Neutrophil (primary cell): Measurements from ENCODE around the gene JMJD7.

Source experiments
- H3K27ac ChIP-seq: fragments of 200-600 bp; sonication (generic); 2 replicates; pipeline ENCODE4 v1.5.1; 2016; ENCODE audit warnings: mild to moderate bottlenecking, moderate library complexity
- H3K27me3 ChIP-seq: fragments of 200-600 bp; sonication (generic); 2 replicates; pipeline ENCODE4 v1.6.0; 2016; ENCODE audit warnings: mild to moderate bottlenecking
- H3K36me3 ChIP-seq: fragments of 200-600 bp; sonication (generic); 2 replicates; pipeline ENCODE4 v1.5.1; 2017
- H3K4me1 ChIP-seq, 2 experiments: fragments of 200-600 bp in 1 of 2; sonication (generic) in 1 of 2; 1 replicate in 1 of 2; 2 replicates in 1 of 2; pipeline versions ENCODE4 v1.5.1 to v1.6.1; 2013 to 2016; ENCODE audit warnings: low read depth in 1 of 2, low read length in 1 of 2, mild to moderate bottlenecking in 1 of 2, moderate library complexity in 1 of 2; ENCODE audit not compliant: control insufficient read depth in 1 of 2, insufficient read depth in 1 of 2
- H3K4me3 ChIP-seq, 2 experiments: fragments of 200-600 bp in 1 of 2; sonication (generic) in 1 of 2; 1 replicate in 1 of 2; 2 replicates in 1 of 2; pipeline ENCODE4 v1.5.1; 2013 to 2016; ENCODE audit warnings: low read depth in 1 of 2, low read length in 1 of 2, mild to moderate bottlenecking in 1 of 2, moderate library complexity in 1 of 2
- H3K9me3 ChIP-seq: fragments of 200-600 bp; sonication (generic); 2 replicates; pipeline ENCODE4 v1.5.1; 2016
- CTCF ChIP-seq: fragments of 200-600 bp; sonication (generic); IDR thresholded peaks from 2 replicates; pipeline ENCODE4 v1.5.1; 2016; ENCODE audit warnings: antibody characterized with exemption

JMJD7 gene

GRCh38 chr15:41856262-41856661 is 28.4 kb downstream of the JMJD7 start:
- peaks cover 4% of the 10 kb centered on the region for H3K27me3 ChIP-seq
- no peak overlapping the region for H3K27ac ChIP-seq
- no peaks in the 10 kb centered on the region for H3K36me3 ChIP-seq
- TF ChIP-seq CTCF, result no peak
- no peaks in the 10 kb centered on the region for H3K4me1 ChIP-seq
- no peaks in the 10 kb centered on the region for H3K9me3 ChIP-seq
- H3K4me3 ChIP-seq, result no peak overlapping the region

- no peak overlapping the region for H3K27ac ChIP-seq
- H3K9me3 ChIP-seq, result no peaks in the 10 kb centered on the region
- no peak overlapping the region for H3K4me3 ChIP-seq
- no peak for TF ChIP-seq CTCF
- no peaks in the 10 kb centered on the region for H3K4me1 ChIP-seq
- H3K36me3 ChIP-seq, result no peaks in the 10 kb centered on the region
- no peaks in the 10 kb centered on the region for H3K27me3 ChIP-seq
These were observed 28.8 kb downstream of the JMJD7 start for GRCh38 chr15:41856716-41857115.

- no peaks in the 10 kb centered on the region for H3K27me3 ChIP-seq
- no peak for TF ChIP-seq CTCF
- H3K4me3 ChIP-seq, result no peak overlapping the region
- no peaks in the 10 kb centered on the region for H3K36me3 ChIP-seq
- H3K9me3 ChIP-seq, result no peaks in the 10 kb centered on the region
- no peak overlapping the region for H3K27ac ChIP-seq
- H3K4me1 ChIP-seq, result no peaks in the 10 kb centered on the region
These were observed 29.4 kb downstream of the JMJD7 start for GRCh38 chr15:41857316-41857715.

- no peaks in the 10 kb centered on the region for H3K36me3 ChIP-seq
- TF ChIP-seq CTCF, result no peak
- no peaks in the 10 kb centered on the region for H3K27me3 ChIP-seq
- no peak overlapping the region for H3K27ac ChIP-seq
- no peaks in the 10 kb centered on the region for H3K9me3 ChIP-seq
- H3K4me3 ChIP-seq, result no peak overlapping the region
- H3K4me1 ChIP-seq, result no peaks in the 10 kb centered on the region
These were observed 30.9 kb downstream of the JMJD7 start for GRCh38 chr15:41858756-41859155.

GRCh38 chr15:41860049-41860828 is 32.3 kb downstream of the JMJD7 start:
- Histone ChIP-seq H3K9me3 (no peaks in the 10 kb centered on the region), H3K4me3 (no peak overlapping the region), H3K27ac (no peak overlapping the region), H3K27me3 (no peaks in the 10 kb centered on the region), H3K4me1 (no peaks in the 10 kb centered on the region), H3K36me3 (no peaks in the 10 kb centered on the region)
- TF ChIP-seq CTCF, result no peak
